HG03060 (cell line): ENCODE results near the gene LSM2.

Experiments used
- ATAC-seq: cut with Tn5 transposase; IDR thresholded peaks from one replicate; pipeline ENCODE4 v1.9.1; 2021; ENCODE audit warnings: low read depth, moderate number of reproducible peaks; ENCODE audit not compliant: unreplicated experiment

Gene LSM2

GRCh38 chr6:31760790-31761189, 46.0 kb downstream of the LSM2 start:
- ATAC-seq, result no peak

DNA sequence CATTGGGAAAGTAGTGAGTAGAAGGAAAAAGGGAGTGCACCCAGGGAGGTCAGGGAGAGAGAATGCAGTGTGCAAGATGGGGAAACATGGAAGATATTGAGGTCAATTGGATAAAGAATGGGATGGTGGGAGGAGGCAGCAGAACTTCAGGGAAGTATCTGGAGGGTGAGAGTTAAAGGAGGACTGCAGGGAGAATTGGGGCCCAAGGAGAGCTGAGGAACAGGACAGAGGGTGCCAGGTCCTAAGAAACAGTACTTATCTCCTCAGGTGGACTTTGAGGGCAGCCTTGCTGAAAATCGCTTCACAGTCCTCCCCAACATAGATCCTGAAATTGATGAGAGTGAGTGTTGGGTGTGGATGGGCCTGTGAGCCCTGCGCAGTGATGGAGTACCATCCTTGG, 48.5 kb downstream of the LSM2 start:
- no peak for ATAC-seq

GRCh38 chr6:31752739-31753319, 53.9 kb downstream of the LSM2 start:
- ATAC-seq, result no peak

DNA sequence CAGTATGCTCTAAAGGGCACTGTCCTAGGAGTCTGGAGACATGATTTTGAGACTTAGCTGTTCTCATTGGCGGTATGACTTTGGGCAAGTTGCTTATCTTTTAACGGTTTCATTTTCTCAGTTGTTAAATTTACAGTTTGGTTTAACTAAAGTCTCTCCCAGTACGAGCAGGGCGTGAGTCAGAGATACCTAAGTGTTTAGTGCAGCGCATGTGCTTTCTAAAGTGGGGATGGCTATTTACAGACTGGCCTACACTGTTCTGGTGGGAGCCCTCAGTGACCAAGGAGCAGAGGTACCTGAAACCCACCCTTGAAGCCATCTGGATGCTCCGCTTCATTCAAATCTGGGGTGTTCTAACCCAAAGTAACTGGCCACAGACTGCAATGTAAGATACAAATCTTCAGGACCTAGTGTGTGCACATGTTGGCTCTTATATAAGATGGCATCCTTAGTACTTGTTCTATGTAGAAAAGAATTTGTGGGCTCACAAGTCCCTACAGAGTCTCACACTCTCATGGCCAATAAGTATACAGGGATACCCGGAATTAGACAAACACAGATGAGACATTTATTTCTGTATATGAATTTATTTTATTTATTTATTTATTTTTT, 56.2 kb downstream of the LSM2 start:
- no peak for ATAC-seq

GRCh38 chr6:31749301-31750036, 57.3 kb downstream of the LSM2 start:
- no peak for ATAC-seq
